SU-DHL-6 (cell line): Measurements from ENCODE around the gene XYLT1.

Source experiments
- H2AFZ ChIP-seq: fragments of 200-600 bp; sonication (generic); 2 replicates; pipeline ENCODE4 v1.6.1; 2014; ENCODE audit warnings: low read depth, mild to moderate bottlenecking, moderate library complexity, mixed read lengths, antibody characterized with exemption, low read length; ENCODE audit not compliant: severe bottlenecking
- H3F3A ChIP-seq: fragments of 200-600 bp; shearing (Covaris generic); 2 replicates; pipeline ENCODE4 v1.6.0; 2016; ENCODE audit warnings: antibody characterized with exemption, mild to moderate bottlenecking; ENCODE audit not compliant: insufficient read depth
- H3K27ac ChIP-seq: fragments of 200-600 bp; sonication (generic); 2 replicates; pipeline ENCODE4 v1.5.1; 2016; ENCODE audit warnings: low read depth, mild to moderate bottlenecking, low read length, moderate library complexity, mixed read lengths
- H3K27me3 ChIP-seq: fragments of 200-600 bp; sonication (generic), shearing (Covaris generic); 2 replicates; pipeline ENCODE4 v1.6.0; 2014; ENCODE audit warnings: mild to moderate bottlenecking, low read length
- H3K36me3 ChIP-seq: fragments of 200-600 bp; sonication (generic); 2 replicates; pipeline ENCODE4 v1.6.1; 2014; ENCODE audit warnings: mild to moderate bottlenecking, low read length, mixed read lengths
- H3K4me2 ChIP-seq: fragments of 300-600, 200-600 bp; shearing (Covaris generic), sonication (generic); 2 replicates; pipeline ENCODE4 v1.6.0; 2014; ENCODE audit warnings: low read length, low read depth, mild to moderate bottlenecking; ENCODE audit not compliant: poor library complexity, severe bottlenecking
- H3K4me3 ChIP-seq: fragments of 200-600 bp; sonication (generic); 2 replicates; pipeline ENCODE4 v1.5.1; 2014; ENCODE audit warnings: antibody characterized with exemption, low read length, mild to moderate bottlenecking, mixed read lengths; ENCODE audit not compliant: insufficient read depth, poor library complexity, severe bottlenecking
- H3K79me2 ChIP-seq: fragments of 200-600 bp; sonication (generic); 2 replicates; pipeline ENCODE4 v1.6.1; 2014; ENCODE audit warnings: mild to moderate bottlenecking, low read length, moderate library complexity; ENCODE audit not compliant: insufficient read depth
- H3K9ac ChIP-seq: fragments of 200-600 bp; sonication (generic); 2 replicates; pipeline ENCODE4 v1.7.0; 2014; ENCODE audit warnings: mild to moderate bottlenecking, low read length
- H3K9me2 ChIP-seq: fragments of 200-600 bp; sonication (generic); replicated peaks from 2 replicates; pipeline ENCODE4 v1.6.1; 2014; ENCODE audit warnings: low read length; ENCODE audit not compliant: insufficient read depth
- H3K9me3 ChIP-seq: fragments of 200-600 bp; sonication (generic); 2 replicates; pipeline ENCODE4 v1.6.1; 2014; ENCODE audit warnings: low read length, mixed read lengths; ENCODE audit not compliant: insufficient read depth
- H4K20me1 ChIP-seq: fragments of 200-600 bp; sonication (generic); 2 replicates; pipeline ENCODE4 v1.6.1; 2014; ENCODE audit warnings: low read depth, mild to moderate bottlenecking, antibody characterized with exemption, low read length, moderate library complexity, mixed read lengths
- EZH2phosphoT487 ChIP-seq: fragments of 200-600 bp; sonication (generic), shearing (Covaris generic); conservative IDR thresholded peaks from 2 replicates; pipeline ENCODE4 v1.6.1; 2018; ENCODE audit warnings: mild to moderate bottlenecking, antibody characterized with exemption, low read length, moderate library complexity, mixed read lengths
- TF ChIP-seq, protein P1 (sequence below): fragments of 200-600 bp; sonication (generic); IDR thresholded peaks from one replicate; pipeline ENCODE4 v1.5.1; 2017; ENCODE audit warnings: antibody characterized with exemption, mild to moderate bottlenecking, low read length, moderate library complexity; ENCODE audit not compliant: insufficient read depth, poor library complexity, severe bottlenecking

XYLT1 gene

GRCh38 chr16:17173281-17173680 lies 297.5 kb downstream of the XYLT1 start:
- Histone ChIP-seq H3K36me3 (no peaks in the 10 kb centered on the region), H3K9me2 (no peaks in the 10 kb centered on the region), H3K27me3 (no peaks in the 10 kb centered on the region), H4K20me1 (no peaks in the 10 kb centered on the region), H3F3A (no peaks in the 10 kb centered on the region), H3K27ac (no peak overlapping the region), H3K79me2 (no peaks in the 10 kb centered on the region), H3K9me3 (no peaks in the 10 kb centered on the region), H2AFZ (no peak overlapping the region), H3K9ac (no peak overlapping the region), H3K4me2 (no peak overlapping the region), H3K4me3 (no peak overlapping the region)
- TF ChIP-seq EZH2phosphoT487, result no peak
- TF ChIP-seq, protein P1, sequence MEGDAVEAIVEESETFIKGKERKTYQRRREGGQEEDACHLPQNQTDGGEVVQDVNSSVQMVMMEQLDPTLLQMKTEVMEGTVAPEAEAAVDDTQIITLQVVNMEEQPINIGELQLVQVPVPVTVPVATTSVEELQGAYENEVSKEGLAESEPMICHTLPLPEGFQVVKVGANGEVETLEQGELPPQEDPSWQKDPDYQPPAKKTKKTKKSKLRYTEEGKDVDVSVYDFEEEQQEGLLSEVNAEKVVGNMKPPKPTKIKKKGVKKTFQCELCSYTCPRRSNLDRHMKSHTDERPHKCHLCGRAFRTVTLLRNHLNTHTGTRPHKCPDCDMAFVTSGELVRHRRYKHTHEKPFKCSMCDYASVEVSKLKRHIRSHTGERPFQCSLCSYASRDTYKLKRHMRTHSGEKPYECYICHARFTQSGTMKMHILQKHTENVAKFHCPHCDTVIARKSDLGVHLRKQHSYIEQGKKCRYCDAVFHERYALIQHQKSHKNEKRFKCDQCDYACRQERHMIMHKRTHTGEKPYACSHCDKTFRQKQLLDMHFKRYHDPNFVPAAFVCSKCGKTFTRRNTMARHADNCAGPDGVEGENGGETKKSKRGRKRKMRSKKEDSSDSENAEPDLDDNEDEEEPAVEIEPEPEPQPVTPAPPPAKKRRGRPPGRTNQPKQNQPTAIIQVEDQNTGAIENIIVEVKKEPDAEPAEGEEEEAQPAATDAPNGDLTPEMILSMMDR, result no peak

DNA sequence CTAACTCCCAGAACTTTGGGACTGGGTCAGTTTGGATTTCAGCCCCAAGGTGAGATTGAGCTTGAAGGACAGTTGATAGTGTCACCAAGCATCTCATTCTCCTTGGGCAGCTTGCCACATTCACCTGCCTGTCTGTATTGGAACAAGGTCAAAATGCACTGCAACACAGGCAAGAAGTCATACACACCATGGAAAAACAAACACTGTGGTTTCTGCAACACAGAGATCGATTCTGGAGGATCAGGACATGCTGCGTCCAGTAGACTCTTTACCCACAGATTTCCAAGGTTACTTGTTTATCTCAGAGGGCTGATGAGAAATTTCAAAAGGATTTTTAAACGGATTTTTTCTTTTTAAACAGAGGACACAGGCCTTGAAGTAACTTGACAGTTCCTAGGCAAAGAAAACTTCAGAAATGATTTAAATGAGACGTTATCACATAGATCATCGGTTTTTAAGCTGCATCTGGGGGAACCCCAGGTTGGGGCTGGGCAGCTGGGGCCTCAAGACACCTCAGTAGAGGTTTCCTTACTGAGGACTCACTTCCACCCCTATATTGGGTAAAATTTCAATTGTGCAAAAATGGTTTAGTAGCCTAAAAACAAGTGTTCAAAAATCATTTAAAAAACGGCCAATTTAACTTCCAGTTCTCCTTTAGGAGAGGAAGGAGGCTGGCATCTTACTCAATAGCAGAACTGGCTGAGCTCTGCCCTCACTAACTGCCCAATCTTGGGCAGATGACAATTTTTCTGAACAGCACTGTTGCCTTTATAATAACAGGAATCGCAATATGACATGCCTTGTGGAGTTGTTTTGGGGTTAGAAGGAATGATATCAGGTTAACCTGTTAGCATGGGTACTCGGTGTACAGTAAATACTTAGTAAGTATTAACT lies 299.3 kb downstream of the XYLT1 start:
- Histone ChIP-seq H3K27me3 (no peaks in the 10 kb centered on the region), H3K27ac (no peak overlapping the region), H2AFZ (no peak overlapping the region), H3K4me3 (no peak overlapping the region), H3K79me2 (no peaks in the 10 kb centered on the region), H3K9ac (no peak overlapping the region), H4K20me1 (no peaks in the 10 kb centered on the region), H3K9me2 (no peaks in the 10 kb centered on the region), H3K4me2 (no peak overlapping the region), H3K36me3 (no peaks in the 10 kb centered on the region), H3F3A (no peaks in the 10 kb centered on the region), H3K9me3 (no peaks in the 10 kb centered on the region)
- TF ChIP-seq, protein P1, result no peak

DNA sequence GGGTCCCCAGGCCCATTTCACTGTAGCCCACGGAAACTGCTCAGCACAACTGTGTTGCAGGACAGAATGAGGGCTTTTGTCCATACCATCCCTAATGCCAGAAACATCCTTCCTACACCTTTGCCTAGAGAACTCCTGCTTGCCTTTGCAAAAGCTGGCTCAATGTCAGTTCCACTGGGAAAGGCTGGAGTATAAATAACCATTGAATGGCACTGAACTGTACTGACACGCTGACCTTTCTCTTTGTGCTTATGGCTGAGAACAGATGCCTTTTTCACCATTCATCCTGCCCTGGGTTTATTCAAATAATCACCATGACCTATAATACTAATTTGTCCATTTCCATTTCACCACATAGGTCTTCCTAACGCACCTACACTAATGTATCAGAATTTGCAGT lies 300.3 kb downstream of the XYLT1 start:
- Histone ChIP-seq H3K4me3 (no peak overlapping the region), H3K4me2 (no peak overlapping the region), H3K9me3 (no peaks in the 10 kb centered on the region), H4K20me1 (no peaks in the 10 kb centered on the region), H3K9me2 (no peaks in the 10 kb centered on the region), H3K9ac (no peak overlapping the region), H3K27ac (no peak overlapping the region), H3K79me2 (no peaks in the 10 kb centered on the region), H3K36me3 (no peaks in the 10 kb centered on the region), H3K27me3 (no peaks in the 10 kb centered on the region), H3F3A (no peaks in the 10 kb centered on the region), H2AFZ (no peak overlapping the region)
- TF ChIP-seq, protein P1, result no peak
- TF ChIP-seq EZH2phosphoT487, result no peak
